GM13976 (cell line): ENCODE data around the gene OR10H1.
"Not testable (repeated sequence)": the region's sequence is repeated elsewhere in the genome, so short reads cannot be mapped to it uniquely, and the experiment has no call there.

ENCODE experiments used
- DNase-seq: peaks from one replicate; pipeline ENCODE4 v3.0.0; 2012; ENCODE audit warnings: low spot score
- CTCF ChIP-seq: IDR thresholded peaks from 2 replicates; pipeline ENCODE4 v1.5.1; 2012; ENCODE audit warnings: borderline replicate concordance, mild to moderate bottlenecking; ENCODE audit not compliant: insufficient read depth; ENCODE audit errors: extremely low read depth, missing control alignments, control extremely low read depth
- in situ Hi-C: fragments of 300-500 bp; cut with MboI; formaldehyde crosslinking; loops from one replicate; pipeline ENCODE4 v1.12.0; 2022; ENCODE audit warnings: low sequenced_read_pairs, mixed read lengths, inconsistent platforms; ENCODE audit not compliant: unreplicated experiment

OR10H1 gene

GRCh38 chr19:15850385-15850784, 34.9 kb upstream of the OR10H1 start:
- DNase-seq = no peak
- in situ Hi-C loops = no loop called here
- TF ChIP-seq CTCF = no peak

GRCh38 chr19:15846923-15847322, 31.5 kb upstream of the OR10H1 start:
- in situ Hi-C loops = no loop called here
- DNase-seq = no peak
- TF ChIP-seq CTCF = no peak

GRCh38 chr19:15843894-15844222, 28.4 kb upstream of the OR10H1 start:
- DNase-seq, in situ Hi-C loops: not testable (repeated sequence)

GRCh38 chr19:15843203-15843893, 27.9 kb upstream of the OR10H1 start:
- no peak for DNase-seq
- TF ChIP-seq CTCF = no peak
- in situ Hi-C loops = no loop called here

- TF ChIP-seq CTCF = no peak
- in situ Hi-C loops = no loop called here
- no peak for DNase-seq
These were observed 26.6 kb upstream of the OR10H1 start for GRCh38 chr19:15841875-15842569.

- in situ Hi-C loops = no loop called here
- TF ChIP-seq CTCF = no peak
- DNase-seq = no peak
These were observed 25.4 kb upstream of the OR10H1 start for GRCh38 chr19:15840833-15841232.

GRCh38 chr19:15839888-15840287, 24.4 kb upstream of the OR10H1 start:
- DNase-seq, in situ Hi-C loops: not testable (repeated sequence)
